Sciatic nerve (tissue), 2 donors: ENCODE data around the gene ADAM8. TPM values are rescaled to one million over a fixed set of nuclear protein-coding genes. Genes with fewer than 3 reads are reported as not detected.

Experiments
- ATAC-seq: fragments of 200-7000 bp; cut with Tn5 transposase; one replicate; pipeline ENCODE4 v1.9.1; 2020; ENCODE audit warnings: mild to moderate bottlenecking, moderate library complexity
- DNase-seq: peaks from one replicate; pipeline ENCODE4 v3.0.0-alpha.2; 2020; ENCODE audit warnings: low spot score
- intact Hi-C: fragments of 100-400 bp; cut with DNase I; formaldehyde crosslinking; loops from one replicate; pipeline ENCODE4 v1.14.2; 2022
- total RNA-seq: library from RNA; stranded (reverse); fragmentation: NEBNext Ultra II Directional; extraction: Animal tissue kit (Norgen Biotek cat#: 25700); gene quantifications from one replicate; pipeline ENCODE4 v1.2.1, GENCODE V29; 2021
- donor health status: DM: no; HTN: no; CAD: no.
- donor health status: DM: no; HTN: no; CAD: no.

ADAM8 gene
- total RNA-seq, 1 donor from 2014 or later: 20.7 TPM

DNA sequence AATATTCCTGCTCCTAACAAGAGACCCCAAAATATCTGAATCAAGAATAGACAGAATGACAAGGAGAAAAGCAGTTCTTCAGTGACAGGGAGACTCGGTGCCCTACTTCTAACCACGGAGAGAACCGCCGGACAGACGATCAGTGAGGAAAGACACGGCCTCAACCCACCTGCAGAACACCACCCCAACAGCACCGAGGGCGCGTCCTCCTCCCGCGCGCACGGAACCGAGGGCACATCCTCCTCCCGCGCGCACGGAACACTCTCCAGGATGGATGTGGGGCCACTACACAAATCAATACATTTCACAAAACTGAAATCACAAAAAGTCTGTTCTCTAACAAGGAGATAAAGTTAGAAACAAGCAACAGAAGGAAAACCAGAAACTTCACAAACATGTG lies 9.7 kb upstream of the ADAM8 start:
- no peak for DNase-seq
- intact Hi-C loops: no loop called here

DNA sequence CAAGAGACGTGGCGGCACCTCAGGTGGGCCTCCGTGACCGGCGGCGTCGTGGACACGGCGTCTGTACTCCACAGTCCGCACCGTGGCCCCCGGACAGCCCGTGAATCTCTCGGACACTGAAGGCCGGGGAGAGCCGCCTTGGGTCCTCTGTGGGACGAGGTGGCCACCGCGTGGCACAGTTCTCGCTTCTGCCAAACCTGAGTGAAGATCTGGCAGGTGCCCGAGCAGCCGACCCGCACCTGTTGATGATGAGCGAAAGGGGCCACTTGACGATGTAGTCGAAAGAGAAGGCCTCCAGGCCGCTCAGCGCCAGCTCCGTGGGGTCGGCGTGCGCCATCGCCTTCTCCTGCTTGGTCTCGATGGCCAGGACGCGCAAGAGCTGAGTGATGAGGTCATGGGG lies 8.5 kb upstream of the ADAM8 start:
- ATAC-seq (no peak), DNase-seq (no peak)
- intact Hi-C loops: no loop called here

More for the DNA sequence above, 9.7 kb upstream of the ADAM8 start:
- no peak for ATAC-seq

DNA sequence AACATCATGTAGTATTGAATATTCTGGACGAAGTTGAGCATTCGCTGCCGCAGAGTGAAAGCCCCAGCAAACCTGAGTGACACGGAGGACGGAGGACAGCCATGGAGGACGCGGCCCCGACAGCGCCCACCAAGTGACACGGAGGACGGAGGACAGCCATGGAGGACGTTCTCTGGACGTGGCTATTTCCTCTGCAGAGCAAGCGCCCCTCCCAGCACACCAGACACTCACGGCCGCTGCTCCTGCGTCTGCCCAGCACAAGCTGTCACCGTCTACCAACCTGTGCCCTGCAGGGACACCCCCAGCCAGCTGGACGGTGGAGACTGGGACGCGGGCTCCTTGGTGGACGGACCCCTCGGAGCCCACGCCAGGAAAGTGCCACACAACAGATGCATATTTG lies 7.3 kb upstream of the ADAM8 start:
- intact Hi-C loops: no loop called here
- ATAC-seq: no peak

DNA sequence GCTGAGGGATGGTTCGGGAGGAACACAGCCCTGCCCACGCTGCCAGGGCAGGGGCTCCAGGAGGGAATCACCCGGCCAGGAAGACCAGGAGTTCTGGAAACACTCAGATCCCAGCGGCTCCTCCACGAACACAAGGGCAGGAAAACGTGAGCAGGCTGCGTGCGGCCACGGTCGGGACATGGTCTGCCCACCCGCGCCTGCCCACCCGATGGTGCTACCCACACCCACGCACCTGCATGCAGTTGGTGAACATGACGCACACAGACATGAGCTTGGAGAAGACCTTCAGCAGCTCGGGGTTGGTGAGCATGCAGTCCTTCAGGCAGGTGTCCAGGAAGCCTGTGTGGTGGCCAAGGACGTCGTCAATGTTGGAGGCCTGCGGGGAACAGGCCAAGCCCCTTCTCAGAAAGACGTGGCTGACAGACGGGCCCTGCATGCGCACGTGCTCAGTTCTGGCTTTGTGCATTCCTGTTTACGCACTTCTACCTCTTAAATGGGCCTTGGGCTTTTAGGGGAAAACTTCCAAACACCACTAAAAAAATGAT lies 6.2 kb upstream of the ADAM8 start:
- intact Hi-C loops: no loop called here
- no peak for ATAC-seq

More for the DNA sequence above, 7.3 kb upstream of the ADAM8 start:
- DNase-seq: no peak

DNA sequence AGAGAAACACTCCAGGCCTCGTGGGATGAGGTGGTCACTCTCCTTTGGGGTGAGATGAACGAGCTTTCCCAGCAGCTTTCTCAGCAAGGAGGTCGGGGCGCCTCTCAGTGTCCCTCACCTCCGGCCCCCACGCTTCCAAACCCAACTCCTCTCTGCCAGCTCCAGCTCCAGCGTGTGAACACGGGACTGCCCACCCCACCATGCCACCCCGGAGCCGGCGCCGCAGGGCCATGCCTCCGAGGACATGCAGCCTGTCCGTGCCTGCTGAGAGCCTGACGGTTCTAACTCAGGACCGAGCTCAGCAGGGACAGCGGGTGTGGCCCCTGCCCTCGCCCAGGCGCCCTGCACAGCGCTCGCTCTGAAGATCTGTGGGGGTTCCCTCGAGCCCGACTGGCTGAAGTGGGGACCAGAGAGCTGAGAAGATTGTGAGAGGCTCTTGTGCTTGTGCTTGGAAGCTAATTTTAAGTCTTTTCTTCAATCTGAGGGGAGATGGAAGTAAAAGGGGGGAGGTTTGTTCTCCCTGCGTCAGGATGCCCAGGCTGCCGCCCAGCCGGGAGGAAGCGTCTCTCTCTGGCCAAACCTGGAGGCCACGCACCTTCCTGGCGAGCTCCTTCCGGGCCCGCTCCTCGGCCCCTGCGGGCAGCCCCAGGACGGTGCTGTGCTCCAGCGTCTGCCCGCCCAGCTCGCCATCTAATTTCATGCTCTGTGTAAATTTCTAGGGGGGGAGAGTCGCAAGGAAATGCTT lies 5.1 kb upstream of the ADAM8 start:
- ATAC-seq: no peak
- no peak for DNase-seq
- intact Hi-C loops: no loop called here

More for the DNA sequence above, 6.2 kb upstream of the ADAM8 start:
- no peak for DNase-seq

DNA sequence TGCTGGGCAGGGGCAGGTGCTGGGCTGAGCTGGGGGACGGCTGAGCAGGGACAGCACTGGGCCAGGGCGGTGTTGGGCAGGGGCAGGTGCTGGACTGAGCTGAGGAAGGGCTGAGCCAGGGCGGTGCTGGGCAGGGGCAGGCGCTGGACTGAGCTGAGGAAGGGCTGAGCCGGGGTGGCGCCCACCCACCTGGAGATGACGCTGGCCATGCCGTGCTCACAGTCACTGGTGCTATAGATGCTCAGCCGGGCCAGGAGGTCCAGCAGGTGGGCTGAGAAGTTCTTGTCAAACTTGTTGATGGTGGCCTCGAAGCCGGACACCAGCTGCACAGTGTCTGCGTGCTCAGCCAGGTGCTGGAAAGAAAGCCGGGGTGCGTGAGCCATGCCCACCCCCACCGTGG lies 4.4 kb upstream of the ADAM8 start:
- DNase-seq (no peak), ATAC-seq (no peak)
- intact Hi-C loops: no loop called here

DNA sequence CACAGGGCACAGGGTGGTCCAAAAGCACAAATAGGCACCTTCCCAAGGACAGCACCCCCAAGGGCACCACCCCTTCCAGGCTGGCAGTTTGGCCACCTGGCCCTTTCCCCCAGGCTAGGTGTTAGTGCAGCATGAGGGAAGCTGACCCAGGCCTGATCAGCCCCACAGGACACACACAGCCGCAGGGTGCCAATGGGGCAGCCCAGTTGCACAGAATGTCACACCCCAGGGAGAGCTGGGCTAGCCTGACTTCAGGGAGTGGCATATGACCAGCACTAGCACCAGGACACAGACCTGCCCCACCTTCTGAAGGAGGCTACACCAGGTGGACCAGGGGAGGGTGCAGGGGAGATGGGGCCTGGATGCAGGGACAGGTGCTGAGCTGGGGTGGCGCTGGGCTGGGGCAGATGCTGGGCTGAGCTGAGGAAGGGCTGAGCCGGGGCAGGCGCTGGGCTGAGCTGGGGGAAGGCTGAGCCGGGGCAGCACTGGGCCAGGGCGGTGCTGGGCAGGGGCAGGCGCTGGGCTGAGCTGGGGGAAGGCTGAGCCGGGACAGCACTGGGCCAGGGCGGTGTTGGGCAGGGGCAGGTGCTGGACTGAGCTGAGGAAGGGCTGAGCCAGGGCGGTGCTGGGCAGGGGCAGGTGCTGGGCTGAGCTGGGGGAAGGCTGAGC lies 3.9 kb upstream of the ADAM8 start:
- DNase-seq (no peak), ATAC-seq (no peak)
- intact Hi-C loops: no loop called here

DNA sequence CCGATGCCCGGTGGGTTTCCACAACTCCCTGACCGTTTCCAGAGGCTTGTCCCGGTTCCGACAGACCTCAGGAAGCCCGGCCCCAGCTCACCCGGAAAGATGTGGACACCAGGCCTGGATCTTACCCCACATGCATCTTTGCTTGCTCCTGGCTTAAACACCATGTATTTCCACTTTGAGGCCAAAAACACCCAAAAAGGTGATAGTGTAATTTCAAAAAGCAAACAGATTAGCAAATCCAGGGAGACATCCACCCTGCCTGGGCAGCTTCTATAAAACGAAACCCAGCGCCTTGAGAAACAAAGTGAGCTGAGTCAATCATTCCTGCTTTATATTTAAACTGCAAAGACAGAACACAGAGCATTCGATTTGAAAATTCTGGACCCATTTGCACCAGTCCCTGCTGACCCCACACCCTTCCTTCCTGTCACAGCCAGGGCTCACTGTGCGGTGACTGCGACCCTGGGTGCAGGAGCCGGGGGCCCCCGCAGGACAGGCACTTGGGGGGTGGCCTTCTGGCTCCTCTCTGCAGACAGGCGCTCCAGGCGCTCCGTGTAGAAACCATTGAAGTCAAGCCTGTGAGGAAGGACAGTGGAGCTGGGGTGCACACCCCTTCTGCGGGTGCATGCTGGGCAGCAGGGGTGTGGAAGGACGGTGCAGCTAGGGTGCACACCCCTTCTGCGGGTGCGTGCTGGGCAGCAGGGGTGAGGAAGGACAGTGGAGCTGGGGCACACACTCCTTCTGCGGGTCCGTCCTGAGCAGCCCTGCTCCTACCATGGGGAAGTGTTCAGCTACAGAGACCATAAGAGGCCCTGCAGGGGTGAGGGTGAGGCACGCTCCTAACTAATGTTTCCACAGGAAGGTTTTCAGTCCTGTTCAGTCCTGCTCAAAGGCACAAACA lies 2.9 kb upstream of the ADAM8 start:
- intact Hi-C loops: no loop called here
- ATAC-seq (peak; percentile 21), DNase-seq (no peak)

DNA sequence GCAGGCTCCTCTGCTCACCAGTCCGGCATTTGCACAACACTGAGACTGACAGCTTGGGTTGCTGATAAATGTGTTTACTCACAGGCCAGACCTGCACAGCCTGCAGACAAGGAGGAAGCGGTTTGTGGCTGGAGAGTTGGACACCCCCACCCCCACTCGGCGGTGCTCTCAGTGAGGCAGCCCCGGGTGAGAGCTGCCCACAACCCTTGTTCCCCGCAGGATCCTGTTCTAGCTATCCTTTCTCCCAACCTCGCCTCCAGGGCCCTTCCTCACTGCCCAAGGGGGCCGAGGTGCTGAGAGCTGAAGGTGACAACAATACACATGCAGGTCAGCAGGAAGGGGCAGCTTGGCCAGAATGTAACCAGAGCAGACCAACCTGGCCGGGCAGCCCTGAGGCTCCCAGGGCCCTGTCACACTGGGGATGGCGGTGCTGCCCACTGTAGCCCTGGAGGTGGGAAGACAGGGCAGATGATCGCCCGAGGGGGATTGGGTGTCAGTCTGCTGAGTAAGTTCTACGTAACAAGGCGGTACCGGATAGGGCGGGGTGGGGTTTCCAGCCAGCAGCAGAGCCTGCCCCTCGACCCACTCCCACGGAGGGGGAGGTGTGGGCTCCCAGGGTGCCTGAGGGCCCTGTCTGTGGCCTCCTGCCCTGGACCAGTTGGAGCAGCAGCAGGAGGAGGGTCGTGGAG lies 2.1 kb upstream of the ADAM8 start:
- intact Hi-C loops: no loop called here
- DNase-seq (no peak), ATAC-seq (peak; percentile 46)

DNA sequence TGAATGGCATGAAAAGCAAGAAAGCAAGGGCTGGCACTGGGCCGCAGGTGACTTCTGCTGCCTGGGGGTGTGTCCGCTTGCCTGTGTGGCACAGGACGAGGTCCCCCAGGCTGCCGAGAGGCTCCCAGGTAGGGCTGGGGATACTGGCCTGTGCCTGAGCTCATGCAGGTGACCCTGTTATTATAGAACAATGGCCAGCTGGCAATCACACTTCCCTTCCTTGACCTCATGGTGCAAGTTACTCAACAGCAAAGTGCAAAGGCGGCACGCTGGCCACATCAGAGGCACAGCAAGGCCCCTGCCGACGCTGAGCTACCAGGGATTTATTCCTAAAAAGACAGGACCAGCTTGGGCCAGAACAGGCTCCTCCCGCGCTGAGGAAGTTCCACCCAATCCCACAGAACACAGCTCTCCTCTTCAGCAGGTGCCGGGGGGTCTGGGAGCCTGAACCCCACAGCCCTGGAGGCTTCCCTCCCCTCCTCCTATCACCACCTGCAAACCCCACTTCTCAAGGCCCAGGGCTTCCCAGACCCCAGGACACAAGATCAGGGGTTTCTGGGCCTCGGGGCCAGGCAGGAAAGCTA lies 1.4 kb upstream of the ADAM8 start:
- intact Hi-C loops: no loop called here
- ATAC-seq: no peak
- DNase-seq: no peak

DNA sequence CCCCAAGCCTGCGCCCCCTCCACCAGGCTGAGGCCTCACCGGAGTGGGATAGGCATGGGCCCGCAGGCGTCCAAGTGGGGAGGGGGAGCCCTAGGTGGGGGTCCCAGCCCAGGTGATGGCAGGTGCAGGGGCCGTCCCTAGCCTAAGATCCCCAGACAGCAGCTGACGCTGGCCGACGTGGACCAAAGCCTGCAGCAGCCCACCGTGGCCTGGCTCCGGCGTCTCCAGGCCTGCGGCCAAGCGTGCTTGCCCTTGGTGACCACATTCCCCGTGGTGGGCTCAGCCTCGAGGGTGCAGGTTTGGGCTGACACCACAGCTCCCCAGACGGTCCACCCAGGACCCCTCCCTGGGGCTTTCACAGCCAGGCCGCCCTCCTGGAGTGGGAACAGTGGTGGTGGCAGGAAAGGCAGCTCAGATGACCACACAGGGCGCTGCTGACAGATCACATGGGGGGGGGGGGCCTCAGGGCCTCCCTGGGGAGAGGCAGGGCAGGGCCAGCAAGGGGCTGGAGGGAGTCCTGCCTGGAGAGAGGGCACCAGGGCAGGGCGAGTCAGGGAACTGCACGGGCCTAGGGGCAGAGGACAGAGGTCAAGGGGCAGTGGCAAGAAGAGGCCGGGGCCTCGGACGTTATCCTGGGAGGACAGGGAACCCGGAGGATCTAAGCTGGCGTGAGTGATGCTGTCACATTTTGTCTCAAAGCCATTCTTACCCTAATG lies 767 bp upstream of the ADAM8 start:
- DNase-seq: no peak
- no peak for ATAC-seq
- intact Hi-C loops: no loop called here

DNA sequence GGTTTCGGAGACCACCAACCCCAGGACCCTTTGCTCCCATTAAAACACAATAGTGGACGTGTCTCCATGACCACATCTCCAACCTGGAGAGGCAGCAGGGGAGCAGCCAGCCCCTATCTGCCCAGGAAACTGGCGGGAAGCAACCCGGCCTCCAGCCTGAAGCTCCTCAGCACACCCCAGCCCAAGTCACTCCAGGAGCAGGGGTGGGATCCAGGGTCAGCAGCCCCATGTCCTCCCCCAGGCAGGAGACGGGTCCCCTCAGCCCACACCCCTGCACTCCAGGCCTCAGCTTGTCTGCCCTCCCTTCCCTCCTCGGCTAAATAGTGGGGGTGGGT lies 601 bp downstream of the ADAM8 start:
- no peak for DNase-seq
- intact Hi-C loops: no loop called here

DNA sequence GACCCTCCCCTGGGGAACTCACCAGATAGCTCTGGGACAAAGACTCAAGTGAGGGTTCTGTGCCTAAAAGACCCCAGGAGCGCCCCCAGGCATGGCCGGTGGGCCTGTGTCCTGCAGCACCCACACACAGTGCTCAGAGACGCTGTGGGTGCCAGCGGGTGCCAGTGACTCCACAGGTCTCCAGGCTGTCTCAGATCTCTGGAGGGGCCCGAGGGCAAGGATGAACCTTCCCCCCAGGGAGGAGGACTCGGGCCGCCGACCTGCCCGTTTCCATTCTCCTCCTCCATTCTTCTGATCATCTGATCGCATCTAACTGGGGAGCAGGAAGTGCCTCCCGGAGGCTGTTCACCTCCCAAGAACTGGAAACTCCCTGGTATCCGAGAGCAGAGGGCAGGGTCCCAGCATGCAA lies 980 bp downstream of the ADAM8 start:
- ATAC-seq: no peak
- intact Hi-C loops: no loop called here
- no peak for DNase-seq

More for the DNA sequence above, 601 bp downstream of the ADAM8 start:
- ATAC-seq: no peak

DNA sequence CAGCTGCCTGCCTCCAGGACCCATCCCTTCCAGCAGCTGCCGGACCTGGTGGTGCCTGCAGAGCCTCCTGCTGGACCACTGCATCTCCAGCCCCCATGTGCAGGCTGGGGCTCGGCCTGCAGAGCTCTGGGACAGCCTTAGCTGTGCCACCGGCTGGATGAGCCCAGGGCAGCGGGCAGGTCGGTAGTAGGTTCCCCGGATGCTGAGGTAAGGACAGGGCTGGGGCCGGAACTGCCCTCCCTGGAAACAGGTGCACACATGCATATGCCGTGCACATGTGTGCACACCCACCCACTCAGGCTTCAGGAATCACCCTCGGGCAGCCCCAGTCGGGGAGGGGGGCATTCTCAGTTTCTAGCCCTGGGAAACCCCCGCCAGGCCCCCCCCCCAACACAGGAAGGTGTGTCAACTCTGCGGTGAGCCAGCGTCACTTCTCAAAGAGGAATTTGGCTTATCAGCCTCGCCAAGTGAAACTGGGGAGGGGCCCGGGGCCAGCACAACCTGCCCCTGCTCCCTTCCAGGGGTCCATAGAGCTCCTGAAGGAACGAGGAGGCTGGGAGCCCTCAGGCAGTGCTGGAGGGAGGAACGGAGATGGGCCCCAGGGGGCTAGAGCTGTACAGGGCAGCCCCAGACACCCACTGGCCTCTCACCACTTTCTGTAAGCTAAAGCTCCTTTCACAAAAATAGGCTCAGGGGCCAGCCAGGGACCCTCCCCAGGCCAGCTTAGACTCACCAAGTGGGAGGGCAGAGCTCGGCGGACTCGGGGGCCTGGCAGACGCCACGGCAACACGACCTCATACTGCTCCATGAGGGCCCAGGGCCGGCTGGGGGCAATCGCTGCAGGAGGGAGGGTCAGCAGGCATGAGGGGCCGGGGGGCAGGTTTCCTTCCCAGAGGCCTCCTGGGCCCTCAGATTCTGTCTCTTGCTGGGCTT lies 1.7 kb downstream of the ADAM8 start:
- DNase-seq: no peak
- no peak for ATAC-seq
- intact Hi-C loops: no loop called here

DNA sequence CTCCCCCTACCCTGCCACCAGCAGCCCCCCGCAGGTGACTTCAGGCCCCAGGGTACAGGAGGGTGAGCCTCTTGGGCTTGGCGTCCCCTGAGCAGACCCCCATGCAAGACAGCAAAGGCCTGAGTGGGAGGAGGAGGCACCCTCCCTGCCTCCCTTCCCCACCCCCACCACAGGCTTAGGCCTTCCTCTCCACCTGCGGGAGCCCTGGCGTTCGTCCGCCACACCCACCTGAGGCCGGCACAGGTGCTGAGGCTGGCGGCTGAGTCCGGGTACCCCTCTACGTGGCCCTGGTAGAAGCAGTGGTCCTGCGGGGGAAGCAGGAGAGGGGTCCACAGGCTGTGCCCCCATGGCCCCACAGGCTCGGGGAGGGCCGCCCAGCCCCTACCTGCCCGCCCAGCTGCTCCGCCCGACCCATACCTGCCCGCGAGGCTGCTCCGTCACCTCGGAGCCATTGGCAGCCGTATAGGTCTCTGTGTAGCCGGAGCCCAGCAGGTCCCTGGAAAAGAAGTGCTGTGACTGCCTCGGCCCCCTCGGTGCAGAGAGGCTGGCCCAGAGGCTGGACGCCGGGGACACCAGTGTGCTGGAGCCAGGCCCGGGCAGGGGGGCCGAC lies 3.0 kb downstream of the ADAM8 start:
- DNase-seq (no peak), ATAC-seq (no peak)
- intact Hi-C loops: no loop called here

DNA sequence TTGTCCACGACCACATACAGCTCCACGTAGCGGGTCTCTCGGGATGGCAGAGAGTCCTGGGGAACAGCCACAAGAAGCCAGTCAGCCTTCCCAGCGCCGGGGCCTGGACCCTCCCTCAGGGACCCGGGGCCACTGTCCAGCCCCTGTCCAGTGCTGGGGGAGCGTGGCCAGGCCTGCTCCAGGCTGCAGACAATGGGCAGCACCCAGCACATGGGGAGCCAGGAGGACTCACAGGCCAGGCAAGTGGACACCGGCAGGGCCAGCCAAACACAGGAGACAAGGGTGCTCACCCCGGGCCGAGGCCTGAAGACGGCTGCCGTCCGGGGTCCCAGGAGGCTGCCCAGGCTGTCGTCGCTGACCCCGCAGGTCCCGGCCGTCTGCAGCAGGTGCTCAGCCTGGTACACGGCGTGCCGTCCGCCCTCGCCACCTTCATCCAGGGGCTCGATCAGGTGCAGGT lies 3.7 kb downstream of the ADAM8 start:
- DNase-seq (no peak), ATAC-seq (no peak)
- intact Hi-C loops: no loop called here
